Stimulated activated CD4-positive, alpha-beta T cell treated with anti-CD3 and anti-CD28 coated beads, TNF-alpha, amount 100 ng/mL, for 48 hours (primary cell): ENCODE data around the gene WEE1.
"Not testable (repeated sequence)": the region's sequence is repeated elsewhere in the genome, so short reads cannot be mapped to it uniquely, and the experiment has no call there.

Experiments
- DNase-seq, 3 donors: peaks; one replicate each; pipeline ENCODE4 v3.0.0-alpha.2; 2020; ENCODE audit warnings: low read depth in 3 of 3

WEE1 gene

DNA sequence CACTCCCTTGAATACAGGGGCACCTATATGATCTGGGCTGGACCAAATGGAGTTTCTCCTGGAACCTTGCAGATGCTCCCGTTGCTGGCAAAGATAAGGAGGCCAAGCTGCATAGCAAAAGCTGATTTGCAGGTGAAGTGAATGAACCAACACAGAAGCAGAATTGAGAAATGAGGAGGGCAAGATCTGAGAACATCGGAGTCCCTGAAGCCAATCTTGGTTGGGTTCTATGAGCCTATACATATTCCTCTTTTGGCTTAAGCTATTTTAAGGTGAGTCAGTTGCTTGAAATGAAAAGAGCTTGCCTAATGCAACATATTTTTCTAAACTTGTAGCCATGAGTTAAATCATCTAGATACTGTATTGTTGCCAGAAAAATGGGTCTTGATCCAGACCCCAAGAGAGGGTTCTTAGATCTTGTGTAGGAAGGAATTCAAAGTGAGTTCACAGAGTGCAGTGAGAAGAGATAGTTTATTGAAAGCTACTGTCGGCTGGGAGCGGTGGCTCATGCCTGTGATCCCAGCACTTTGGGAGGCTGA lies 23.5 kb downstream of the WEE1 start:
- no peak for DNase-seq

DNA sequence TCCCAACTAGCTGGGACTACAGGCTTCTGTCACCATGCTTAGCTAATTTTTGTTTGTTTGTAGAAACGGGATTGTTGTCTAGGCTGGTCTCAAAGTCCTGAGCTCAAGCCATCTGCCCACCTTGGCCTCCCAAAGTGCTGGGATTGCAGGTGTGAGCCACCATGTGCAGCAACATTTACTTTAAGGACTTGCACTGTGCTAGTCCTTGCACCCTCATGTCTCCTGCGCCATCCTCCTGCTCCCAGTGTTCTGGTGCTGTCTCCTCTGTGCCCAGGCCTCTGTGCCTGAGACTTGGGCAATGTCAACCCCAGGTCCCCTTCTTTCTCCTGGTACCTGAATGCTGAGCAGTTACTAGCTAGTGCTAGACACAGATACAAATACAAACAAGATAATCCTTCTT lies 26.7 kb downstream of the WEE1 start:
- DNase-seq: no peak

DNA sequence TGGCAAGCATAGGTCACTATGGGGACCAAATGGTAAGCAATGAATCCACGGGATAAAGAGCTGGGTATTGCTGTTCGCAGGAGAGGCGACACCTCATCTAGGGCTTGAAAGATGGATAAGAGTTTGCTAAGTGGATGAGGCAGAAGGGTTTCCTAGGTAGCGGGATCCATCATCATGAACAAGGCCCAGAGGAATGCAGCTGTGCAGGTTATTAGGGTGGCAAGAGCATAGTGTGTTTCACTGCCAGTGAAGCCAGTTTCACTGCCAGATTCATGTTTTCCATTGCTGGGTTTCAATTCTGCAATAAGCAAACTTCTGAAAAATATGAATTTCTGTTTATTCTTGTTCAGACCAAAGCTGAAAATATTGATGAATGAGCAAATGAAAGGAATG lies 27.2 kb downstream of the WEE1 start:
- no peak for DNase-seq

DNA sequence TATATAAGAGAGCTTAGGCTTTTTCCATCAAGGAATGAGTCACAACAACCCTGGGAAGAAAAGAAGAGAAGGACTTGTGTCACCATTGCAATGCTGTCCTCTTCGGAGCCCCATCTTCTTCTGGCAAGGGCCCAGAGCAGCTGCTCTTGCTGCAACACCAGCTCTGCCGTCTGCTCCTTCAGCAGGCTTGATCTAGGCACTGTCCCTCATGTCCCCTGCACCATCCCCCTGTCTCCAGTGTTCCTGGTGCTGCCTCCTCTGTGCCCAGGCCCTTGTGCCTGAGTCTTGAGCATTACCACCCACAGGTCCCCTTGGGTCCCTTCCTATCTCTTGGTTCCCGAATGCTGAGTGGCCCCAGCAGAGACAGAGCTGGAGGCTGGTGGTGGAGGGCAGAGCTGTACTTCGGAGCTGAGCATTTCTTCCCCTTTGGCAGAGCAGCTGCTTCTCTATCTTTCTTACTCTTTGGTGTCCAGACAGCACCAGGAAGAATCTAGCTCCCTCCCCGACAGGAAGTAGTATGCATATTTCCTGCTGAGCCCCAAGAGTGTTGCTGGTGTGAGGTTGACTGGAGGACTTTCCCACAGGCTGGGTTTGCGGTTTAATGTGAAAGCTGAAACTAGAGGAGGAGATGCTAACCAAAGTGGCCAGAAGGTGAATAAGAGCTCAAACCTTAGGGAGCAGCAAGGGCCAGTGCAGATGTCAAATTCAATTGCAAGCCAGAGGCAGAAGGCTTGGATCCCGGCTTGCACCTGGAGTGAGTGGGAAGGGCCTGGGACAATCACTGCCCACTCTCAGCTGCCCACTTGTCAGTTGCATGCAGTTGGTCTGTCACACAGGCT lies 27.8 kb downstream of the WEE1 start:
- peak; percentile 56 to 67 (median 58) for DNase-seq

DNA sequence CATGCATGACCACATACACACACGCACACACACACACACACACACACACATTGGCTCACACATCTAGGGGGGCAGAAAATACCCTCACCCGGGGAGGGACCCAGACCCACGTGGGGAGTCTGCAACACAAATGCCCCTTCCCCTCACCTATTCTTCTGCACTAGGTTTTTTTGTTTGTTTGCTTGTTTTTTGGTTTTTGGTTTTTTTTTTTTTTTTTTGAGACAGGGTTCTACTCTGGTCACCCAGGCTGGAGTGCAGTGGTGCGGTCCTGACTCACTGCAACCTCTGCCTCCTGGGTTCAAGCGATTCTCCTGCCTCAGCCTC lies 28.4 kb downstream of the WEE1 start:
- no peak for DNase-seq

DNA sequence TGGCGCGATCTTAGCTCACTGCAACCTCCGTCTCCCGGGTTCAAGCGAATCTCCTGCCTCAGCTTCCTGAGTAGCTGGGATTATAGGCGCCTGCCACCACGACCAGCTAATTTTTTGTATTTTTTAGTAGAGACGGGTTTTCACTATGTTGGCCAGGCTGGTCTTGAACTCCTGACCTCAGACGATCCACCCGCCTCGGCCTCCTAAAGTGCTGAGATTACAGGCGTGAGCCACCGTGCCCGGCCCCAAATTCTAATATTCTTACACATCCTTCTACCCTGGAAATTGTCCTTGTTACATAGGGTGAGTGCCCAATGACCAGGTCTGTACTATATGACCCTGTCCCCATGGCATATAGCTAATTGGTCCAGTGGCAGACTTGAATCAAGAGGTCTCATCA lies 29.7 kb downstream of the WEE1 start:
- DNase-seq: not testable (repeated sequence)

DNA sequence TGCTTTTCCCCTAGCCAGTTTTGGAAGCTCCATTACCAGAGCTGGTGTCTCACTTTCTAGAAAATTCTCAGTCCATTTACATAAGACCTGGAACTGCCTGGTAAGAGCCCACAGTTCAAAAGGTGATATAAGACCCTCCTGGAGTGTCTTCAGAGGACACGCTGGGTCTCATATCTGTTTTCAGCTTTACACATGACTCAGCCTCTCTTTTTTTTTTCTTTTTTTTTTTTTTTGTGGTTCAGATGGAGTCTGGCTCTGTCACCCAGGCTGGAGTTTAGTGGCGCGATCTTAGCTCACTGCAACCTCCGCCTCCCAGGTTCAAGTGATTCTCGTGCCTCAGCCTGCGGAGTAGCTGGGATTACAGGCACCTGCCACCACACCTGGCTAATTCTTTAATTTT lies 30.7 kb downstream of the WEE1 start:
- DNase-seq: no peak

GRCh38 chr11:9605742-9606141 lies 32.3 kb downstream of the WEE1 start:
- DNase-seq: no peak

DNA sequence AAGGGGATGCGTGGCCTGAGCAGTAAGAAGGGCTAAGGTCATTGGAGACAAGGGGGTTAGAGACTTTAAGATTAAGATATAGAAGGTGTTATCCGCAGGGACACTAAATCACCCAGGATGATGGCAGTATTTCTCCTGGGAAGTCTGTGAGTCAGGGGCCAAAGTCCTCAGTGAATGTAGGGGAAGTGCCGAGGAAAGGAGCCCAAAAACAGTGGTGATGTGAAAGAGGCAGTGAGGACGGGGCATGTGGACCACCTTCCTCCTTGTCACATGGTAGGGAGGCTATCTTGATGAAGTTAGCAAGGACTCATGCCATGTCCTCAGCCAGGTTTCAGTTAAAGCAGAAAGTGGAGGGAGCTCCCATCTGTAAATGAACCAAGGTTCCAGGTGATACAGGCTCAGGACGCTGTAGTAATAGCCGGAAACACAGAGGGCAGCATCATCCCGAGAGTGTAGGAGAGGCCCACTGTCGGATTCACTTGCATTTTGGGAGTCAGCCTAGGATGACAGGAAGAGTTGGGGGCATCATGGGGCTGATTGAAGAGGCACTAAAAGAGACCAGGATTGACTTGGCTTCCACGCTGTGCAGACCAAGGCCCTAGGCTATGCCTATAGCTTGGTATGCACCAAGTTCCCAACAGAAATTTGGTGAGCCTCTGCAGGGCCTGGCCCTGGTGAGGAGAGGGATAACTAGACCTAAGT lies 33.5 kb downstream of the WEE1 start:
- DNase-seq: no peak

DNA sequence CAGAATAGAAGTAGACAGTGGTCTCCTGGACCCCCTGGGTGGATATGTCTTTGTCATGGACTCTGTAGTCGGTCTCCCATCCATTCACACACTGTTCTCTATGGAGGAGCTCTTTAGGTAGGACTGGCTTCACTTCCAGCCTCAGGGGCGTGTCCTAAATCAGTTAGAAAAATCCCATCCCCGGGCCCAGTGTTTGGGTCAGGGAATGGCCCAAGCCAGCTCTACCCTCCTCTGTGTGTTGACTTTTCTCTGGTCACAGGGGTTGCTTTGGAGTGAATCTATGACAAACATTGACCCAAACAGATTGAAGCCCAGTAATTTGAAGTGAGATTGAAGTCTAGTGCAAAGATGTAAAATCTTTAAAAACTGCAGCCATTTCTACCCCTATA lies 34.0 kb downstream of the WEE1 start:
- DNase-seq: no peak

DNA sequence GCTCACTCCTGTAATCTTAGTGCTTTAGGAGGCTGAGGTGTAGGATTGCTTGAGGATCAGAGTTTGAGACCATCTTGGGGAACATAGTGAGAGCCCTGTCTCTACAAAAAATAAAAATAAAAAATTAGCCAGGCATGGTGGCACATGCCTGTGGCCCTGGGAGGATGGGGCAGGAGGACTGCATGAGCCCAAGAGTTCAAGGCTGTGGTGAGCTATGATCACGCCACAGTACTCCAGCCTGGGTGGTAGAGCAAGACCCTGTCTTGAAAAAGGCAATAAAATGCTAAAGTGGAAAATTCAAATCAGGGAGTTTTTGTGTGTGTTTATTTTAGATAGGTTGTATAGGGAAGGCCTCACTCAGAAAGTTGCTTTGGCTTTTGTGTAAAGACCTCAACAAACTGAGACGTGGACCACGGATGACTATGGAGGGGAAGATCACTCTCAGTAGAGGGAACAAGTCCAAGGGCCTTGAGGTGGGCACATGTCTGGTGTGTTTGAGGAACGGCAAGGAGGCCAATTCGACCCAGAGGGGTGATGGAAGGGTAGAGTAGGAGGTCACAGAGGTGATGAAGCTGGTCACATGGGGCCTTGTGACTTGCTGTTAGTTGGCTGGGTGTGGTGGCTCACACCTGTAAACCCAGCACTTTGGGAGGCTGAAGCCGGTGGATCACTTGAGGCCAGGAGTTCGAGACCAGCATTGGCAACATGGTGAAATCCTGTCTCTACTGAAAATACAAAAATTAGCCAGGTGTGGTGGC lies 35.7 kb downstream of the WEE1 start:
- DNase-seq: no peak

DNA sequence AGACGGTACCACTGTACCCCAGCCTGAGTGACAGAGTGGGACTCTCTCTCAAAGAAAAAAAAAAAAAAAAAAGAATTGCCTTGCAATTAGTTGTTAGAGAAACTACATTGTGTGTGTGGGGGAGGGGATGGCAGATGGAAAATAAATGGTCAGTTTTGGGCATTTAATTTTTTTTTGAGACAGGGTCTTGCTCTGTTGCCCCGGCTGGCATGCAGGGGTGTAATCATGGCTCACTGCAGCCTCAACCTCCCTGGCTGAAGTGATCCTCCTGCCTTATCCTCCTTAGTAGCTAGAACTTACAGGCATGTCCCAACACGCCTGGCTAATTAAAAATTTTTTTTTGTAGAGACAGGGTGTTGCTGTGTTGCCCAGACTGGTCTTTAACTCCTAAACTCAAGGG lies 36.4 kb downstream of the WEE1 start:
- DNase-seq: no peak

DNA sequence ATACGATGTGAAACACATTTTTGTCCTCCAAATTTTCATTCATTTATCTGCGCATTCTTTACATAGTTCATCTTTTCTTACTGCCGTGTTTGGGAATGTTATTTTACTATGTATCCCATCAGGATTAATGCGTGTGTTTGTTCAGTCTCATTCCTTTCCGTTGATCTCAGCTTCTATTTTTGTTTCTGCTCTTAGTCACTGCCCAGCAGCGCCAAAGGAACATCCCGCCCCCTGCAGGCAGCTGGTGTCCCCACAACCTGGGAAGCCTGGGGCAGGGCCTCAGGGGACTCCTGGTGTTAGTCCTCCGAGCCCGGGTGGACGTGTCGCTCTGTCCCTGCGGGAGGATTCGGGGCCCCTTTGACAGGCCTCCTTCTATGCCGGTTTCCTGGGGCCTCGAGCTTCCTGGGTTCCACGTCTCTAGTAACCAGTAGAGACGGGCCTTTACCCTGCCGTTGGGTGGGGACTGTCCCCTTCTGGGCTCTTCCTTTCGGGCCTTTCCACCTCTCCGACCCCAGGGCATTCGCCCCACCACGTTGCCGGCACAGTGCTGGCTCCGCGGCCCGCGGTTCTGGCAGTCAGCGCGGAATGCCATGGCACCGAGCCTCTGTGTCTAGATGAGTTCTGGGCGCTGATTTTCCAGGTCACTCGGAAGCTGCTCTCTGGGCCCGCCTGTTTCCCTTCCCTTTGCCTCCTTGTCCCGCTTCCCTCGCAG lies 39.8 kb downstream of the WEE1 start:
- DNase-seq: peak; percentile 73 to 83 (median 79)

DNA sequence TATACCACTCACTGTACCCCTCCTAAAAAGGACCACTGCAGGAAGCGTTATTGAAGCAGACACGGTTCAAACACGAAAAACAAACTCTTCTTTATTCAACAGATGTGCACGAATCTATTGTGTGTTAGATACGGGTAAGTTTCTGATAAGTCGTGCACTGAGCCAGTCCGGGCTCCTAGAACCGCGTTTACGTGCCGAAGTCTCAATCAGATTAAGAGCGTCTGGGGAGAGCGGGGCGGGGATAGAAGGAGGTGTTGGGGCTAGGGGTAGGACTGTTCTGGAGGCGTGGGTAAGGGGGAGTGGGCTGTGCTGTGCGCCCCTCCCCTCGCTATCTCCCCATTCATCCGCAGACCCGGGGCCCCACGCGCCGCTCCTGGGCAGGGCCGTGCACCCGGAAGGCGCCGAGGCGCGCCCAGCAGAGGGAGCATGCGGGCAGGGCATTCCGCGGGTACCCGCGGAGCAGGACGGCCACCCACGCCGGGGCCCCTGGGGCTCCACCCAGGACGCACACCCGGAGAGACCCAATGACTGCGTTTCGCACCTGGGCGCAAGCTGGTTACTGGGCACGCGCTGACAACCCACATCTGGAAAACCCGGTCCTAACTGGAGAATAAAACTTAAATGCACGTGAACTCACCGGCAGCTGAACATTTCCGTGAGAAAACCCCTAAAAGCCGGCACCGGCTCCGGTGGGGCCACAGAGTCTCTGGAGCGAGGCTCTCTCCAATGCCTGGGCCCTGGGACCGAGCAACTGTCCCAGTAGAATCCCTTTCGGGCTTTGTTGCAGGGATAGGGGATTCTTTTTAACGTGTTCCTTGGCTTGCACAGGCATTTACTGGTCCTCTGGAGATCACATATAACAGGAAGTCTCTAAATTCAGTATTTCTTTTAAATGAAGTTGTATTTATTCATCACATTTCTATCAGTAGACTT lies 40.6 kb downstream of the WEE1 start:
- DNase-seq: peak; percentile 84 to 94 (median 85)

DNA sequence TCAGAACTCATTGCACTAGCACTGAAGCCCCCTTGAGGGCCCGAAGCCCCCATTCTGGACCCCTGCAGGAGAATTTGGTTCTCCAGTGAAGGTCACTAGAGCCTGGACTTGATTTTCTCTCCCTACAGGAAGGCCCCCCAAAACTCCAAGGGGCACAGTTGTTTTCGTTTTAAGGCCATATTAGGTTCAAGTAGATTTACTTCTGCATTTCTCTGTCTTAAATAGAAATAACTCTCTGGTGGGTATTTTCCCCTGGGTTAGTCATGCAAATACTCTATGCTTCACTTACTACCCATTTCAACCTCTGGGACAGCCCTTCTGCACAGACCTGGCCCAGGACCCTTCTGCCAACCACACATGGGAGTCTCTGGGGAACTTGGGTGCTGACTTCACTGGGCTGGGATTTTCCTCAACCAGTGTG lies 41.6 kb downstream of the WEE1 start:
- no peak for DNase-seq

DNA sequence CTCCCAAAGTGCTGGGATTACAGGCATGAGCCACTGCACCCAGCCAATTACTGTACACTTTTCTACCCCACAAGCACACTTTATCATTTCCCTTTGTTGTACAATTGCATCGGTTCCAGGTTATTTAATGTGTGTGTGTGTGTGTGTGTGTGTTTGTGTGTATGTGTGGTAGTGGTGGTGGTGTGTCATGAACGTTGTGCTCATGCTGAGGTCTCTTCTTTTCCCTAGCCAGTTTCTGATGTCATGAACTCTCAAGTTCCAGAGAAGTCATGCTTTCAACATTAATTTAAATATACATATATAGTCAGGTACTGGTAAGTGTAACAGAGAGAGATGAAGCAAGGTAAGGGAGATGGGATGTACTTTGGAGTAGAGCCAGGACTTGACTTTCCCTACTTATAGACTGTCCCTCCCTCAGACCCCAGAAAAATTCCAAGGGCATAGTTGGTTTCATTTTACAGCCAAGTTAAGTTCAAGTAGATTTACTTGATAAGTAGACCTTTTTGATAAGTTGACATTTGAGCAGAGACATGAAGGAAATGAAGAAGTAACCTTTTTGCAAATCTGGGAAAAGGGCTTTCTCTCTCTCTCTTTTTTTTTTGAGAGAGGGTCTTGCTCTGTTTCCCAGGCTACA lies 42.7 kb downstream of the WEE1 start:
- DNase-seq: no peak

- no peak for DNase-seq
Observed at GRCh38 chr11:9616858-9617257, 43.4 kb downstream of the WEE1 start.

- no peak for DNase-seq
Observed at GRCh38 chr11:9617940-9618339, 44.5 kb downstream of the WEE1 start.

DNA sequence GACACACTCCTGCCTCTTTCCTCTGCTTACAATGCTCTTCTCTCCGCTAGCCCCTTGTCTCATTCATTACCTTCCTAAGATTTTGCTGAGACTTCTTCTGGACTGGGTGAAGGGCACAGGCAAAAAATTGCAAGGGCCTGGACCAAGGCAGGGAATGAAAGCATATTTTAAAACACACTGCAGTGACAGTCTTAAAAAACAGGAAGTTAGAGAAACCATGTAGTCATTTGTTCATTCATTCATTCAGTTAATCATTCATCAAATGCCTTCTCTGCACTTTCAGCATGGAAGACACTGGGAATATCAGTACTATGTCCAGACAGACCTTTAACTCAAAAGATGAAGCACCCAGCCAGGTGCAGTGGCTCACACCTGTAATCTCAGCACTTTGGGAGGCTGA lies 45.5 kb downstream of the WEE1 start:
- no peak for DNase-seq

DNA sequence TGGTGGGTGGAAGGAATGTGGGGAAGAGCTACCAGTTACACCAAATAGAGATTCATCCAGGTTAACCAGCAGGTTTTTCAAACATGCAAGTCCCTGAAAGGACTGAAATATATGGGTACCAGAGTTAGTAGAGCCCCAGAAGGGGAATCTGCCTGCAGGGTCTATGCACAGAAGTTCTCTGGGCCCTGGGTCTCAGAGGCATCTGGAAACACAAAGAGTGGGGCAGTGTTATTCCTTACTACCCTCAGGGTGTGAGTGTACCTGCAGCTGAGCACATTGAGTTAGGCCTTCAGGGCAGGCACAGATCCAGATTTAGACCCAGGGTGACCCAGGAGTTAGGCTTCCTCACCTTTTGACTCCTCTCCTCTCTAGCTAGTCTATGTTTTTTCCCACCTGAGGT lies 46.5 kb downstream of the WEE1 start:
- DNase-seq: no peak
